Stimulated activated CD8-positive, alpha-beta memory T cell treated with anti-CD3 and anti-CD28 coated beads, Interleukin-2, amount 100 ng/mL, for 1 hour (primary cell): ENCODE measurements around the gene SPATS2.

Experiments
- DNase-seq, 2 donors: peaks; one replicate each; pipeline ENCODE4 v3.0.0-alpha.2; 2020; ENCODE audit warnings: low read depth in 2 of 2

The SPATS2 gene

GRCh38 chr12:49554266-49554665 lies 187.0 kb downstream of the SPATS2 start:
- no peak for DNase-seq

DNA sequence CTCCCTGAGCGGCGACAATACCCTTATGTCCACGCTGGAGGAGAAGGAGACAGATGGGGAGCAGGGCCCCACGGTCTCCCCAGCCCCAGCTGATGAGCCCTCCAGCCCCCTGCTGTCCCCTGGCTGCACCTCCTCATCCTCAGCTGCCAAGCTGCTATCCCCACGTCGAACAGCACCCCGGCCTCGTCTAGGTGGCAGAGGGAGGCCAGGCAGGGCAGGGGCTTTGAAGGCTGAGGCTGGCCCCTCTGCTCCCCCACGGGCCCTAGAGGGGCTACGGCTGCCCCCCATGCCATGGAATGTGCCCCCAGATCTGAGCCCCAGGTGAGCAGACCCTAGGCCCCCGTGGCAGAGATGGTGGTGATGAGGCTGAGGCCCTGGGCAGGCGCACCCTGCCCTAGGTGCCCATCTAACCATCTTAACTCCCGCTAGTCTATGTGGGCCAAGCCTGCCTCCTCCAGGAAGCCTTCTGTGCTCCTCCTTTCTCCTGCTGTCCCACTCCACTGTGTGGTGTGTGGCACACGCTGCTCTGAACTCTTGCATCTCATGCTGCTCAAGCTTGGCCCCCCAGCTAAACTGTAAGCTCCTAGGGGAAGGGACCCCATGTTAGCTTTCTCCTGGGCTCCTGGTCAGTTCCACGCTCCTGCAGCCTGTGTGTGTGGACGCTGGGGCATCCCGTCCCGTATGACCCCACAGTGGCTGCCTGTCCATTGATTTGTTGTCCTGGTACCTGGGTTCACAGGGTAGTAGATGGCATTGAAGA lies 188.5 kb downstream of the SPATS2 start:
- no peak for DNase-seq

DNA sequence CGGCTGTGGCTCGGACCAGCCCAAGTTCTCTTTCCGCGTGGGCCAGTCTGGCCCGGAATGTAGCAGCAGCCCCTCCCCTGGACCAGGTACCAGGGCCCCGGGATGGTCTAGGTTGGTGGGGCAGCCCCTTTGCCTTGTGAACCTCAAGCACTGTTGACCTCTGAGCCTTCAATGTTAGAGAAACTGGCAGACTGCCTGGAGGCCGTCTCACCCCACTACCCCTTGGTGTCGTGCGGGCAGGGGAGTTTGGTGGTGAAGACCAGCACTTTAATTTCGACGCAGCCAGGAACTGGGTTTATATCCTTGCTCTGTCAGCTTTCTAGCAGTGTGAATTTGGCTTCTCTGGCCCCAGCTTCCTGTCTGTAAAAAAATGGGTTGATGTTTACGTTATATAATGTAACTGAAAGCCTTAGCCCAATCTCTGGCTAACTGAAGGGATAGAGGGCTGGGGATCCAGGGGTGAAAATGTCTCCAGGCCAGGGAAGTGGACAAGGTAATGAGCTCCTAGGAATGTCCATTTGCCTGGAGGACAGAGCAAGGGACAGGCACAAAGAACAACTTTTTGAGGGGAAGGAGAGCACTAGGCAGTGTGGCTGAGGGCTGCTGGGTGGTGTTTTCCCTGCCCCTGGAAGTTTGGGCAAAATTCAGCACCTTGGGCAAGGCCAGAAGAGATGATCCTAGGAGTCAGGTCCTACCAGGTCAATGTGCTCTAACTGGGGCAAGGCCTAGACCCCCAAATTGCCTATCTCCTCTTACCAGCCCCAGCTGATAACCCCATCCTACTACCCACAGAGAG lies 189.3 kb downstream of the SPATS2 start:
- no peak for DNase-seq

DNA sequence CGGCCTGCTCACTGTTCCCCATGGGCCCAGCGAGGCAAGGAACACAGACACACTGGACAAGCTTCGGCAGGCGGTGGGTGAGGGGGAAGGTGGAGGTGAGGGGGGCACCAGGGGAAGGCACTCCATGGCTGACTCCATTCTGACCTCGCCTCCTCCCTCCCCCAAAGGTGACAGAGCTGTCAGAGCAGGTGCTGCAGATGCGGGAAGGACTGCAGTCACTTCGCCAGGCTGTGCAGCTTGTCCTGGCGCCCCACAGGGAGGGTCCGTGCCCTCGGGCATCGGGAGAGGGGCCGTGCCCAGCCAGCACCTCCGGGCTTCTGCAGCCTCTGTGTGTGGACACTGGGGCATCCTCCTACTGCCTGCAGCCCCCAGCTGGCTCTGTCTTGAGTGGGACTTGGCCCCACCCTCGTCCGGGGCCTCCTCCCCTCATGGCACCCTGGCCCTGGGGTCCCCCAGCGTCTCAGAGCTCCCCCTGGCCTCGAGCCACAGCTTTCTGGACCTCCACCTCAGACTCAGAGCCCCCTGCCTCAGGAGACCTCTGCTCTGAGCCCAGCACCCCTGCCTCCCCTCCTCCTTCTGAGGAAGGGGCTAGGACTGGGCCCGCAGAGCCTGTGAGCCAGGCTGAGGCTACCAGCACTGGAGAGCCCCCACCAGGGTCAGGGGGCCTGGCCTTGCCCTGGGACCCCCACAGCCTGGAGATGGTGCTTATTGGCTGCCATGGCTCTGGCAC lies 190.1 kb downstream of the SPATS2 start:
- DNase-seq = no peak

DNA sequence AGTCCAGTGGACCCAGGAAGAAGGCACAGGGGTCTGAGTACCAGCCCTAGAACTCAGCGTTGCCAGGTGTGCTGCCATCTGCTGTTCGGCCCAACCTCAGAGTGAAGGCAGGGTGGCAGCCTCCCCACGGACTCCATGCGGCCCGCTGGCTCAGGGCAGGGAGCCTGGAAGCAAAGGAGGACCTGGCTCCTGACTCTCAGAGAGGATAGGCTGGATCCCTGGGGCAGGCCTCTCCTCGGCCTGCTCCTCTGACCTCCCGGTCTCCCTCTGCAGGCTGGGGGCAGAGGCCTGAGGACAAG lies 190.6 kb downstream of the SPATS2 start:
- DNase-seq = no peak

GRCh38 chr12:49558526-49558925 lies 191.3 kb downstream of the SPATS2 start:
- no peak for DNase-seq

GRCh38 chr12:49559011-49559675 lies 191.9 kb downstream of the SPATS2 start:
- no peak for DNase-seq

DNA sequence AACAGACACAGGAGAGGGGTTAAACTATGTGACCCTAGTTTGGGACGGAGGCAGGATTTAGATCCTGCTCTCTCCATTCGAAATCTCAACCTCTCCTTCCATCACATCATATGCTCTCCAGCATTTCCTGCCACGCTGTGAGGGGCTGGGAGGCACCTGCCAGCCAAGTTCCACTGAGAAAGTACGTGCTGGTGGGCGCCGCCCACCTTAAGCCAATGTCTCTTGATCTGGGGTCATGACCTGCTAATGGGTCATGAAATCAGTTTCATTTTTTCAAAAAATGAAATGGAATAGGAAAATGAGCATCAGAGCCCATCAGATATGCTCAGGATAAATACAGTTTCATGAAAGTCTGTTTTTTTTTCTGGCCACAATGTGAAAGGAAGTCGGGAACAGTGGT lies 193.4 kb downstream of the SPATS2 start:
- DNase-seq = no peak

GRCh38 chr12:49562233-49562632 lies 195.0 kb downstream of the SPATS2 start:
- no peak for DNase-seq

DNA sequence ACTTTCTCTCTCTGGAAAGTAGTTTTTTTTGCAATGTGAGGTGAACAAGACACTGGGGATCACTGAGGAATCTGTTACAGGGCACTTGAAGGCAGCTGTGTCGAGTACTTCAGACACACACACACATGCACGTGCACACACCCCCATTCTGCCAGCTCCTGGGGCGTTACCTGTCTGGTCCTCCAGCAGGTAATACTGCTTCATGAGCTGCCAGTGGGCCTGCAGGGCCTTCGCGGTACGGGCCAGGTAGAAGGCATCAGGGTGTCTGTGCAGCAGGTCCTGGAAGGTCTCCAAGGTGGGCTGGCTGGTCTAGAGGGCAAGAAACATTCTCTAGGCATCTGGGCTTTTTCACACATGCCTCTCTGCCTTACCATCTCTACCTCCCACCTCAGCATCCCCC lies 195.6 kb downstream of the SPATS2 start:
- no peak for DNase-seq

DNA sequence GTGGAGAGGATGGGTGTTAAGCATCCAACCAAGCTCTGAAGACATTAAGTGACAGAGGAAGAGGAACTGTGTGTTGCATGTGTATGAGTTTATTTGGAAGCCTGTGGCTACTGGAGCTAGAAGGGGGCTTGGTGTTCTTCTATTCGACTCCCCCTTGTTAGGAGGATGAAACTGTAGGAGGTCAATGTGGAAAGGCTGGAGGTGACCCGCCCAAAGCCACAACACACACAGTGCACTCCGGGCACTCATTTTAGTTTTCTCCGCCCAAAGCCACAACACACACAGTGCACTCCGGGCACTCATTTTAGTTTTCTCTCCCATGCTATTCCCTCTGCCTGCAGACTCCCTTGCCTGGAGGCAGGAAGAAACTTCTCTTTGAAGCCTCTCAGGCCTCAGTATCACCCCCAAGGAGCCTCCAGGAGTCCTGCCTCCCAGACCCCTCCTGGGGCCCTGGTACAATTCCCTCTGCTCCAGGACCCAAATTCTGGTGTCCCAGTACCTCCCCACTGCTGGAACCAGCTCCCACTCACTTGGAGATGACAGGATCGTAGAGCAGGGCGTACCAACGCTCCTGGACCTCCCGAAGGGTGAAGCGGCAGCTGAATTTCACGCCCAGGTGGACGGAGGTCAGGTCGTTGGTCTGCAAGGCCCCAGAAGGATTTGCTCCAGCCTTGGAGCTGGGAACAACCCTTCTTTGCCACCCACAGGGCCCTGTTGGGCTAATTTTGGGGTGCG lies 196.9 kb downstream of the SPATS2 start:
- no peak for DNase-seq

GRCh38 chr12:49564686-49565405 lies 197.6 kb downstream of the SPATS2 start:
- DNase-seq = no peak

GRCh38 chr12:49565406-49566265 lies 198.4 kb downstream of the SPATS2 start:
- DNase-seq = no peak

DNA sequence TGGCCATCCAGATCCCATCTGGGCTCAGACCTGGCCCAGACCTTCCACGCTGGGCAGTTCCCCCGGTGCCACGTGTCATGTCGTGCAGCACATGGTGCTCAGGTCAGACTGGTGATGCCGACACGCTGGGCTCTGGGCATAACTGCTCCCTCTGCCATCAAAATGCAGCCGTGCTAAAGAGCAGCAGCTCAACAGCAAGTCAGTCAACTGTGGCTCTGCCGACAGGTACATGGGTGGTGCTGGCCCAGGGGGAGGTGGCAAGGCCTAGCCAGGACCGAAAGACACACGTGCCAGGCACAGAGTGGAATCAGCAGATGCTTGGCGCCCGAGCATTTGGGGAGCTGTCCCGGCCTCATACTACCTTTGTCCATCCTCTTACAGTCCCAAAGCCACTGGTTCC lies 199.1 kb downstream of the SPATS2 start:
- DNase-seq = no peak

- DNase-seq = no peak
Observed at GRCh38 chr12:49567302-49567610, 200.0 kb downstream of the SPATS2 start.

GRCh38 chr12:49567611-49568441 lies 200.6 kb downstream of the SPATS2 start, which contains the start of gene MCRS1:
TSS of gene MCRS1 (minus strand) at chr12:49568142. CDS start at chr12:49566731, 1,411 bp downstream.
- peak; percentile 68 to 81 for DNase-seq

DNA sequence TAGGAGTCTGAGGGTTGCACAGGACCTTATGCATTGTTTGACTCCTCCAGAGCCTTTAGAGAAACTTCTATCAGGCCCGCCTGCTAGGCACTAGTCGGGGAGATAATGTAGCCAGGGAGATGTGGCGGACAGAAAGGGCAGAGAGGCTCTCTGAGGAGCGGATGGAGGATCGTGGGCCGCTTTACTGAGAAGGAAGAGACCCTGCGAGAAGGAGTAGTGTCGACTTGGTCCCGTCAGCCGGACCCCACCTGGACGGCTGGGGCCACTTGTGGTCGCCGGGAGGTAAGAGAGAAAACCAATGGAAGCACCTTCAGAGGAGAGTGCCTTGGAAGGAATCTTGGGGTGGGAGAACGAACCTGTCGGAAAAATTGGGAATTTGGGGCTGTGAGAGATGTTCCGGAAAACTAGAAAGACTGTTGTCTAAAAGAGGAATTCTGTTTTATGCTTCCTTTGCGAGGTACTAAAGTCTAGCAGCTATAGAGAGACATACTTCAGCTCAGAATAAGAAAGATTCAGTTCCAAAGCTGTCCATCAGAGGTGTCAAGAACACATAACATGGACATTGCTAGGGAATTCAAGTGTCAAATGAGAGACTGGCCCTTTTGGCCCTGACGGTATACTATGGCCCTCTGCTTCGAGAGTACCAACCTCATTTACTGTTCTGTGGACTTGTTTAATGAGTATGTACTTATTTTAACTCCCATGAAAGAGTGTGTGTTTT lies 201.3 kb downstream of the SPATS2 start:
- no peak for DNase-seq
